T-helper 1 cell treated with Interleukin-12 subunit alpha and Interleukin-12 subunit beta and Interleukin-4 antibody, amounts not matched to agents 30 μg/mL and 1 μg/mL, for 36 hours (primary cell): ENCODE results near the gene BAD.
A peak's percentile ranks its signal among the peaks of the same experiment; 100 is the strongest.
"Not testable (repeated sequence)": the region's sequence is repeated elsewhere in the genome, so short reads cannot be mapped to it uniquely, and the experiment has no call there.

ENCODE experiments used
- H3K27ac Mint-ChIP-seq: one replicate; pipeline ENCODE4 v1.8.0; 2021; ENCODE audit warnings: mild to moderate bottlenecking, mixed read lengths
- H3K27me3 Mint-ChIP-seq: one replicate; pipeline ENCODE4 v1.8.0; 2021; ENCODE audit warnings: low read depth, mixed read lengths
- H3K36me3 Mint-ChIP-seq: one replicate; pipeline ENCODE4 v1.8.0; 2021; ENCODE audit warnings: low read depth, mixed read lengths
- H3K4me1 Mint-ChIP-seq: one replicate; pipeline ENCODE4 v1.8.0; 2021; ENCODE audit warnings: low read depth, mixed read lengths
- H3K4me3 Mint-ChIP-seq: one replicate; pipeline ENCODE4 v1.8.0; 2021; ENCODE audit warnings: mild to moderate bottlenecking, moderate library complexity, mixed read lengths
- H3K9me3 Mint-ChIP-seq: one replicate; pipeline ENCODE4 v1.8.0; 2021; ENCODE audit warnings: mixed read lengths

Gene BAD

DNA sequence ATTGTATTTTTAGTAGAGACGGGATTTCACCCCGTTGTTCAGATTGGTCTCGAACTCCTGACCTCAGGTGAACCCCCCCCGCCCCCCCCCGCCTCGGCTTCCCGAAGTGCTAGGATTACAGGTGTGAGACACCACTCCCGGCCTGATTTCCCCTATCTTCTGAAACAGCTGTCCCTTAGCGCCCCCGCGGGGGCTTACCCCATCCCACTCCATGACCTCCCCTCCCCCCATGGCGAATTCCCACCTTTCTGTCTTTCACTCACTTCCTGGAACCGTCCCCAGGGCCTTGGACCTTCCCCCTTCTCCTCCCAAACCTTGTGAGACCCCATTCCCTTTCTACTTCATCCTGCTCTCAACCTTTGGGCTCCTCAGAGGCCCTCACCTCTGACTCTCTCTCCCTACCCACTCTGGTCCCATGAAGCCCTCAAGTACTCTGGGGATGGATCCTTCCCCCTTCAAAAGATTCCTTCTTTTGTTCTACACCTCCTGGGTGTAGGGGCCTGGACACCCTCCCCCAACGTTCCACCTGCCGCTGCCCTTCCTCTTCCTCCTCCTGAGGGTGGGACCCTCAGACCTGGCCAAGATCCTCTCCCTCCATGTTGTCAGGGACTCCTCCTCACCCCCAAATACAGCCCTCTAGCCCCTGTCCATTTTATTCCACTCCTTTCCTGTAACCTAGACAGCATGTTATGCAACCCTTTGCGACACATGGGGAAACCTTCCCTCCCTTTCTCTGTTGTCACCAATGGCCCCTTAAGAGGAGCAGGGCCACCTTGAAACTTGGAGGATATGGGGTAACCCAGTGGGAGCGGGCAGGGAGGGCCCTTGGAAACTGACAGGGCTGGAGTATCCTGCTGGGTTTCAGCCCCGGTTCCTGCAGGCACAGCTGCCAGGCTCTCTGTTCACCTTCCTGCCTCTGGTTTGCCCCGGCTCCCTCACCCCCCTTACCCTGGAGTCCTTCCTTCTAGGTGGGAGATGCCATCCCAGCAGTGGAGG is 34.6 kb upstream of the BAD start:
- Mint-ChIP-seq H3K36me3 (peaks cover 27% of the 10 kb centered on the region), H3K27ac (peak overlapping the region; percentile 100)

DNA sequence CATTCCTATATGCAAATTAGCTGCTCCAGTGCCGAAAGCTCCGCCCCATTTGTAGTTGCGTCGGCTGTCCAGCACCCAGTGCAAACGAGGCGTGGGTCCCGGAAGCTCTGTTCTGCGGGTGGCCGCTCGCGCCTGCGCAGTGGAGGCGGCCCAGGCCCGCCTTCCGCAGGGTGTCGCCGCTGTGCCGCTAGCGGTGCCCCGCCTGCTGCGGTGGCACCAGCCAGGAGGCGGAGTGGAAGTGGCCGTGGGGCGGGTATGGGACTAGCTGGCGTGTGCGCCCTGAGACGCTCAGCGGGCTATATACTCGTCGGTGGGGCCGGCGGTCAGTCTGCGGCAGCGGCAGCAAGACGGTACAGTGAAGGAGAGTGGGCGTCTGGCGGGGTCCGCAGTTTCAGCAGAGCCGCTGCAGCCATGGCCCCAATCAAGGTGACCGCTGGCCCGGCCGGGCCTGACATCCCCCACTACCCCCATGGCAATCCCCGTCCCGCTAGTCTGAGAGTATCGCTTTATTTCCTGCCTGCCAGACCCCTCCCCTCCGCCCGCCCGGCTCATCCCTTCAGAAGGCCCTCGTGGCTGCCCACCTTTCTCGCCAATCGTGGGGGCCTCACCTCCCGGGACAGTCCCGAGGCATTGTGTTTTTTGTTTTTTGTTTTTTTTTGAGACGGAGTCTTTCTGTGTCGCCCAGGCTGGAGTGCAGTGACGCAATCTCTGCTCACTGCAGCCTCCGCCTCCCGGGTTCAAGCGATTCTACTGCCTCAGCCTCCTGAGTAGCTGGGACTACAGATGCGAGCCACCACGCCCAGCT is 33.7 kb upstream of the BAD start, which contains the start of gene PRDX5:
Gene PRDX5 (plus strand): TSS at position 161 of the 805 bp plus-strand sequence. CDS start 95 bp downstream, at position 256.
- Mint-ChIP-seq H3K9me3 (no peaks in the 10 kb centered on the region), H3K4me3 (peak within 1 kb of the TSS; percentile 87), H3K36me3 (peaks cover 28% of the 10 kb centered on the region), H3K27ac (peak within 1 kb of the TSS; percentile 100), H3K4me1 (peaks cover 24% of the 10 kb centered on the region), H3K27me3 (no peaks in the 10 kb centered on the region)

More for the DNA sequence above, 34.6 kb upstream of the BAD start:
- no peaks in the 10 kb centered on the region for H3K9me3 Mint-ChIP-seq
- H3K4me3 Mint-ChIP-seq: peak overlapping the region; percentile 87
- H3K4me1 Mint-ChIP-seq: peaks cover 22% of the 10 kb centered on the region
- H3K27me3 Mint-ChIP-seq: no peaks in the 10 kb centered on the region

DNA sequence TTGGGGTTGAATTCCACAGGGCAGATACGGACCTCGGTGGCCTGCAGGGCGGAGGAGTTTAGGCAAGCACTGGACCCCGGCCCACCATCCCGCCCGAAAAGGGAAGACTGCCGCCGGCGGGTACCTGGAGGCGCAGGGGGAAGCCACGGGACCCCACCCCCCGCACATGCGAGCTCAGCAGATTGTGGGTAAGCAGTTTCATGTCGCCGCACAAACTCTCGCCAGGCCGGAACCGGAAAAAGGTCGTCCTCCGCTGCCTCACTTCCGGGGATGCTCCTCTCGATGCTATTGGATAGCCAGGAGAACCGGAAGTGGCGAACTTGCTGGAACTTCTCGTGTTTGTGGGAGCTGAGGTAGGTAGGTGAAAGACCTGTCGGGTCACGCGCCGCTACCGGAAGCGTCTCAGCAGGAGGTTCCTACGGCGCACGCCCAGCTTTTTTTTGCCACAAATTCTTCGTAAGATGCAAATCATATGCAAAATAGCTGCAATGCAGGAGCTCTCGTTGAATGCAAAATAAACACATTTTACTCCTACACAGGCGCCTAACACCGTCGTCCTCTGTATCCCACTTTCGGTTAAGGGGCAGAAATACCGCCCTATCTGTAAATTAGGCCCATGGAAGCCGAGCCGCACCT is 33.0 kb upstream of the BAD start, which contains the start of gene TRMT112:
Gene TRMT112 (minus strand): TSS at position 235 of the 636 bp plus-strand sequence. CDS start 33 bp downstream, at position 202.
- no peaks in the 10 kb centered on the region for H3K9me3 Mint-ChIP-seq
- no peaks in the 10 kb centered on the region for H3K27me3 Mint-ChIP-seq
- H3K4me1 Mint-ChIP-seq: peaks cover 31% of the 10 kb centered on the region
- H3K4me3 Mint-ChIP-seq: peak within 1 kb of the TSS; percentile 87
- peak within 1 kb of the TSS; percentile 100 for H3K27ac Mint-ChIP-seq
- H3K36me3 Mint-ChIP-seq: peaks cover 34% of the 10 kb centered on the region

DNA sequence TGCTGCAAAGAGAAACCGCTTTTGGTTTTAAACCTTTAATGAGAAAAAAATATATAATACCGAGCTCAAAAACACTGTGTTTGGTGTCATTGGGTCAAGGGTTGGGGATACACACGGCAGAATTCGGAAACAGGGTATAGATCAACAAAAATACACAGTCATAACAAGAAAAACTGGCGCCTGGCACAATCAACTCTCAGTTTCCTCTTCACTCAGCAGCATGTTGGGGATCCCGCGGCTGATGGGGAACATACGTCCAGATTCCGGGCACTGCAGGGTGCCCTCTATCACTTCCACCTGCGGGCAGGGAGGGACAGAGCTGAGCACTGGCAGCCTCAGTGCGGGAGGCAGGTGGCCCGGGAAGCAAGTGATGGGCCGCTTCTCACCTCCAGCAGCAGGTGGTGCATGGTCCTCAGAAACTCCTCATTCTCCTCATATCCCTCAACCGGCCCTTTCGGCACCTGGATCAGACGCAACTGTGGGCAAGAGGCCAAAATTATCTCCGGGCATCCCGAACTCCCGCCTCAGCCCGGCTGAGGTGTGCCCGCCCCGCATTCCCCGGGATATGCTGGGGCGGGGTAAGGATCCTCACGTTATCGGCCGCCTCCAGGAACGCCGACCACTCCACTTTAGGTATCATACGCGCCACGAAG is 32.3 kb upstream of the BAD start:
- Mint-ChIP-seq H3K9me3 (no peaks in the 10 kb centered on the region), H3K4me3 (peak overlapping the region; percentile 87), H3K27ac (peak overlapping the region; percentile 100), H3K27me3 (no peaks in the 10 kb centered on the region), H3K4me1 (peaks cover 34% of the 10 kb centered on the region), H3K36me3 (peaks cover 32% of the 10 kb centered on the region)

DNA sequence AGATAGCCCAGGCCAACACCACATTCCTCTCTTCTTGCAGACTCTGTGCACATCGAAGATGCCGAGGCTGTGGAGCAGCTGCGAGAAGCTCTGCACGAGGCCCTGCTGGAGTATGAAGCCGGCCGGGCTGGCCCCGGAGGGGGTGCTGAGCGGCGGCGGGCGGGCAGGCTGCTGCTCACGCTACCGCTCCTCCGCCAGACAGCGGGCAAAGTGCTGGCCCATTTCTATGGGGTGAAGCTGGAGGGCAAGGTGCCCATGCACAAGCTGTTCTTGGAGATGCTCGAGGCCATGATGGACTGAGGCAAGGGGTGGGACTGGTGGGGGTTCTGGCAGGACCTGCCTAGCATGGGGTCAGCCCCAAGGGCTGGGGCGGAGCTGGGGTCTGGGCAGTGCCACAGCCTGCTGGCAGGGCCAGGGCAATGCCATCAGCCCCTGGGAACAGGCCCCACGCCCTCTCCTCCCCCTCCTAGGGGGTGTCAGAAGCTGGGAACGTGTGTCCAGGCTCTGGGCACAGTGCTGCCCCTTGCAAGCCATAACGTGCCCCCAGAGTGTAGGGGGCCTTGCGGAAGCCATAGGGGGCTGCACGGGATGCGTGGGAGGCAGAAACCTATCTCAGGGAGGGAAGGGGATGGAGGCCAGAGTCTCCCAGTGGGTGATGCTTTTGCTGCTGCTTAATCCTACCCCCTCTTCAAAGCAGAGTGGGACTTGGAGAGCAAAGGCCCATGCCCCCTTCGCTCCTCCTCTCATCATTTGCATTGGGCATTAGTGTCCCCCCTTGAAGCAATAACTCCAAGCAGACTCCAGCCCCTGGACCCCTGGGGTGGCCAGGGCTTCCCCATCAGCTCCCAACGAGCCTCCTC is 31.4 kb upstream of the BAD start:
- not testable (repeated sequence) for H3K27me3 Mint-ChIP-seq, H3K9me3 Mint-ChIP-seq
- Mint-ChIP-seq H3K36me3 (peaks cover 27% of the 10 kb centered on the region), H3K27ac (peak overlapping the region; percentile 100), H3K4me1 (peaks cover 31% of the 10 kb centered on the region), H3K4me3 (peak overlapping the region; percentile 87)

DNA sequence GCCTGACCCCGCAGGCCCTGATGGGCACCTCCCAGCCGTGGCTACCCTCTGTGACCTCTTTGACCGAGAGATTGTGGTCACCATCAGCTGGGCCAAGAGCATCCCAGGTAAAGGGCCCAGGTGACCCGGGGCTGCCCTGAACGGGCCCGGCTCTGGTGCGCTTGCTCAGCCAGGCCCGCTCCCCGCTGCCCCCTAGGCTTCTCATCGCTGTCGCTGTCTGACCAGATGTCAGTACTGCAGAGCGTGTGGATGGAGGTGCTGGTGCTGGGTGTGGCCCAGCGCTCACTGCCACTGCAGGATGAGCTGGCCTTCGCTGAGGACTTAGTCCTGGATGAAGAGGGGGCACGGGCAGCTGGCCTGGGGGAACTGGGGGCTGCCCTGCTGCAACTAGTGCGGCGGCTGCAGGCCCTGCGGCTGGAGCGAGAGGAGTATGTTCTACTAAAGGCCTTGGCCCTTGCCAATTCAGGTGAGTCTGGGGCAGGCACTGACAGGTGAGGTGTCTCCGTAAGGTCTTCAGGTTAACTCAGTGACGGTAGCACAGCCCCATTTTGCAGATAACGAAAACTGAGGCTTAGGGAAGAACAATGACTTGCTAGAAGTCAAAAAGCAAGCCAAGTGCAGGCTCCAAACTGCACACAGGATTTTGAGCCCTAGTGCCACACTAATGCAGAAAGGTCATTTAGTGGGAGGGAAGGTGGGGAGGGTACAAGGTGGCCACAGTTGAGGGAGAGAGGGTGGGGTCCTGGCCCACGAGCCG is 30.5 kb upstream of the BAD start:
- H3K27me3 Mint-ChIP-seq: no peaks in the 10 kb centered on the region
- peaks cover 30% of the 10 kb centered on the region for H3K4me1 Mint-ChIP-seq
- peaks cover 21% of the 10 kb centered on the region for H3K36me3 Mint-ChIP-seq
- H3K9me3 Mint-ChIP-seq: no peaks in the 10 kb centered on the region
- H3K4me3 Mint-ChIP-seq: no peak overlapping the region
- no peak overlapping the region for H3K27ac Mint-ChIP-seq

DNA sequence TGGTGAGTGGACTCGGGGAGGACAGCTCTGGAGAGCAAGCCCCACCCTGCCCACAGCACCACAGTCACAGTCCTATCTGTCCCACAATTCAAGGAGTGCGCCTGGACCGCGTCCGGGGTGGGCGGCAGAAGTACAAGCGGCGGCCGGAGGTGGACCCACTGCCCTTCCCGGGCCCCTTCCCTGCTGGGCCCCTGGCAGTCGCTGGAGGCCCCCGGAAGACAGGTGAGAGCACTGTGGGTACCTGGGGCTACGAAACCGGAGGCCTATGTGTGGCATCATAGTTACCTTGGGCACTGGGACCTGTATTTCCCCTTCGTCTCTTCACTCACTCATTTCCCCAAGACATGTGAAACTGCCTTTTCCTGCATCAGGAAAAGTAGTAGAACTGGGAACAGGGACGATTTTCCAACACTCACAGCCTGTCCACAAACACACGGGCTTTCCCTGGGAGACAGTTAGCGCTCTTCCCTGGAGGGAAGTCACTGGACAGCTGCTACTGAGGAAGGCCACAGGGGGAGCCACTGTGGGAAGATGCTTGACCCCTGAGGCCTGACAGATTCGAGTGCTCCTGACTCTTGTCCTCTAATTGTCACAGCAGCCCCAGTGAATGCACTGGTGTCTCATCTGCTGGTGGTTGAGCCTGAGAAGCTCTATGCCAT is 29.8 kb upstream of the BAD start:
- Mint-ChIP-seq H3K4me1 (peaks cover 29% of the 10 kb centered on the region), H3K27me3 (no peaks in the 10 kb centered on the region), H3K4me3 (no peak overlapping the region), H3K9me3 (no peaks in the 10 kb centered on the region), H3K27ac (no peak overlapping the region), H3K36me3 (peaks cover 20% of the 10 kb centered on the region)

DNA sequence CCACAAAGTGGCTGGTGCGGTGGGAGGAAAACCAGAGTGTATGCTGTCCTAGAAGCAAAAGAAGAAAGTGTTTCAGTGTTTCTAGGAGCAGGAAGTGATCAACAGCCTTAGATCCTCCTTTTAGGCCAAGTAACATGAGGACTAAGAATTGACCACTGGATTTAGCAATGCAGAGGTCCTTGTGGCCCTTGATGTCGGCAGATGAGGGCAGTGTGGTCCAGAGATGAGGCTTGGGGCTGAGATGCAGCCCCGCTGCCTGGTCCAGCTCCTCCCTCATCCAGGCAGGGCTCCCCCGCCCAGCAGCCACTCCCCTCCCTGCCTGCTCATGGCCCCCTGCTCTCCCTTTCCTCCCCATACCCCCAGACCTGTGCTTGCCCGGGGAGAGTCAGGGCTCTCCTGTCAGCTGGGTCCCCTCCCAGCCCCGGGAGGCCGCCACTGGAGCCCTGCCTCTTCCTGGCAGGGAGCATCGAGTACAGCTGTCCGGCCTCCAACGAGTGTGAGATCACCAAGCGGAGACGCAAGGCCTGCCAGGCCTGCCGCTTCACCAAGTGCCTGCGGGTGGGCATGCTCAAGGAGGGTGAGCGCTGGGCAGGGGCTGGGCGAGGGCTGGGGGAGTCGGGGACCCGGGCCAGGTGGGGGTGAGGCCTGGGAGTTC is 29.2 kb upstream of the BAD start:
- peaks cover 25% of the 10 kb centered on the region for H3K4me1 Mint-ChIP-seq
- H3K4me3 Mint-ChIP-seq: no peak overlapping the region
- H3K27ac Mint-ChIP-seq: no peak overlapping the region
- peaks cover 17% of the 10 kb centered on the region for H3K36me3 Mint-ChIP-seq
- no peaks in the 10 kb centered on the region for H3K9me3 Mint-ChIP-seq
- H3K27me3 Mint-ChIP-seq: no peaks in the 10 kb centered on the region

DNA sequence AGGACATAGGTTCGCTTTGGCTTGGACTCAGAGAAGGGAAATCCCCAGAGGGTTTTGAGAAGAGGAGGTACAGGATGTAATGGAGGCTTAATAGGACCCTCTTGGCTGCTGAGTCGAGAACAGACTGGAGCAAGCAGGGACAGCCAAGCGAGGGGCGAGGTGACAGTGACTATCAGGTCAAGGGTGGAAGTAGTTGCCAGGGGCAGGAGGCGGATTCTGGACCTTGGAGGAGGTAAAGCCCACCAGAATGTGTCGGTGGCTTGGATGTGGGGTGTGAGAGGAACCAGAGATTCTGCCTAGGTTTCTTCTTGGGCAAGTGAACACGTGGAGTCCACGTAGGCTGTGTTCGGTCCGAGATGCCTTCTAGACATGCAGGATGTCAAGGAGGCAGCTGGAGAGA is 28.5 kb upstream of the BAD start:
- H3K9me3 Mint-ChIP-seq: no peaks in the 10 kb centered on the region
- H3K27ac Mint-ChIP-seq: peak overlapping the region; percentile 69
- no peaks in the 10 kb centered on the region for H3K27me3 Mint-ChIP-seq
- H3K4me3 Mint-ChIP-seq: peak overlapping the region; percentile 44
- H3K36me3 Mint-ChIP-seq: peaks cover 17% of the 10 kb centered on the region
- peaks cover 25% of the 10 kb centered on the region for H3K4me1 Mint-ChIP-seq

DNA sequence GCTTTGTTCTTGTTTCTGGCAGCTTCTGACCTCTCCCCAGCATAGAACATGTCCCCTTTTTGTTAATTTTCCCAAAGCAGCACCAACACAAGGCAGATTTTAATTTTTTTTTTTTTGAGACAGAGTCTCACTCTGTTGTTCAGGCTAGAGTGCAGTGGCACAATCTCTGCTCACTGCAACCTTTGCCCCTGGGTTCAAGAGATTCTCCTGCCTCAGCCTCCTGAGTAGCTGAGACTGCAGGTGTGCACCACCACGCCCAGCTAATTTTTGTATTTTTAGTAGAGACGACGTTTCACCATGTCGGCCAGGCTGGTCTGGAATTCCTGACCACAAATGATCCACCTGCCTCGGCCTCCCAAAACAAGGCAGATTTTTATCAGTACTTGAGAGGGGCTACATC is 23.3 kb upstream of the BAD start:
- peak overlapping the region; percentile 69 for H3K27ac Mint-ChIP-seq
- peaks cover 25% of the 10 kb centered on the region for H3K4me1 Mint-ChIP-seq
- H3K36me3 Mint-ChIP-seq, H3K27me3 Mint-ChIP-seq, H3K9me3 Mint-ChIP-seq: not testable (repeated sequence)
- peak overlapping the region; percentile 51 for H3K4me3 Mint-ChIP-seq

DNA sequence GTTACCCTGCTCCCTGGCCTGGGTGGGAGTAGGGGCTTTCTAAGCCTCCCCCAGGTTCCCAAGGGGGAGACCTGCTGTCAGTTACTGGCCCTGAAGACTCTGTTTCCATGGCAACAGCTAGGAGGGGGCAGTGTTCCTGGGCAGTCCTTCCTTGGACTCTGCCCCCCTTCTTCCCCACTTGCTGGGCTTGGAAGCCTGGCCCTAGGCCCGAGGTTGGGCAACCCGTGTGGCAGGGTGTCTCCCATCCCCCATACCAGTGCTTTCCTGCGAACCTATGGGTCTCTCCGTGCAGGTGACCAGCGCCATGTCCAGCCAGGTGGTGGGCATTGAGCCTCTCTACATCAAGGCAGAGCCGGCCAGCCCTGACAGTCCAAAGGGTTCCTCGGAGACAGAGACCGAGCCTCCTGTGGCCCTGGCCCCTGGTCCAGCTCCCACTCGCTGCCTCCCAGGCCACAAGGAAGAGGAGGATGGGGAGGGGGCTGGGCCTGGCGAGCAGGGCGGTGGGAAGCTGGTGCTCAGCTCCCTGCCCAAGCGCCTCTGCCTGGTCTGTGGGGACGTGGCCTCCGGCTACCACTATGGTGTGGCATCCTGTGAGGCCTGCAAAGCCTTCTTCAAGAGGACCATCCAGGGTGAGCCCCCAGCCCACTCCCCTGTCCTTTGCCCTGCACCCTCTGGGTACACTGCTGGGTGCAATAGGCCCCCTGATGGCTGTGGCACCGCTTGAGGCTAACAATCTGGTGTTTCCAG is 22.6 kb upstream of the BAD start:
- no peak overlapping the region for H3K27ac Mint-ChIP-seq
- no peaks in the 10 kb centered on the region for H3K27me3 Mint-ChIP-seq
- peaks cover 18% of the 10 kb centered on the region for H3K4me1 Mint-ChIP-seq
- H3K4me3 Mint-ChIP-seq: peak overlapping the region; percentile 96
- H3K36me3 Mint-ChIP-seq: peaks cover 7% of the 10 kb centered on the region
- H3K9me3 Mint-ChIP-seq: no peaks in the 10 kb centered on the region
